GM12878 (cell line): ENCODE measurements around the gene TIPARP. TPM values are rescaled to one million over a fixed set of nuclear protein-coding genes. Genes with fewer than 3 reads are reported as not detected.

Source experiments
- ATAC-seq: fragments of 200-7000 bp; cut with Tn5 transposase; 3 replicates; pipeline ENCODE4 v1.9.1; 2020; ENCODE audit warnings: mild to moderate bottlenecking, moderate library complexity
- BruUV-seq: library from RNA; stranded (reverse); fragments of 400-500 nt; replicated peaks from 2 replicates; lab custom pipeline; 2021; lab: Mats Ljungman, UMichigan
- CTCF ChIA-PET: fragments of 300-600 bp; sonication (Branson Sonifier 250); formaldehyde crosslinking; extraction: SDS; loops from one replicate; lab custom pipeline; 2021; ENCODE audit warnings: inconsistent platforms; lab: Yijun Ruan, JAX
- POLR2A ChIA-PET: fragments of 350-600 bp; formaldehyde crosslinking; extraction: SDS; loops from one replicate; lab custom pipeline; 2021; ENCODE audit warnings: inconsistent platforms; lab: Charles Lee
- RAD21 ChIA-PET: fragments of 300-600 bp; sonication (Branson Sonifier 250); formaldehyde crosslinking; loops from one replicate; lab custom pipeline; 2023; ENCODE audit warnings: antibody characterized with exemption; ENCODE audit not compliant: unreplicated experiment; lab: Charles Lee
- SMC1A ChIA-PET: fragments of 300-600 bp; sonication (Branson Sonifier 250); formaldehyde crosslinking; loops from one replicate; lab custom pipeline; 2023; ENCODE audit not compliant: unreplicated experiment, uncharacterized antibody; lab: Charles Lee
- DNase-seq: peaks from one replicate; pipeline ENCODE4 v3.0.0-alpha.2; 2011; ENCODE audit warnings: low read depth, low spot score
- FAIRE-seq: peaks from 3 replicates; lab custom pipeline; 2011; peaks lifted over from hg19 to GRCh38; lab: Jason Lieb, UNC
- H2AFZ ChIP-seq: 2 replicates; pipeline ENCODE4 v1.6.0; 2011; ENCODE audit warnings: low read depth, low read length, control low read depth; ENCODE audit not compliant: control insufficient read depth
- H3K27ac ChIP-seq: 2 replicates; pipeline ENCODE4 v1.5.1; 2011; ENCODE audit warnings: control low read depth; ENCODE audit not compliant: control insufficient read depth, insufficient read depth
- H3K27me3 ChIP-seq, 2 experiments: replicated peaks in 1 of 2; 2 replicates each; pipeline versions ENCODE4 v1.6.0 to v1.6.1; 2011; ENCODE audit warnings: low read length in 1 of 2; ENCODE audit not compliant: control insufficient read depth in 2 of 2, insufficient read depth in 2 of 2
- H3K36me3 ChIP-seq, 2 experiments: 2 replicates each; pipeline ENCODE4 v1.5.1; 2011; ENCODE audit warnings: low read length in 1 of 2; ENCODE audit not compliant: control insufficient read depth in 2 of 2, insufficient read depth in 2 of 2
- H3K4me1 ChIP-seq: 2 replicates; pipeline ENCODE4 v1.6.1; 2011; ENCODE audit warnings: mild to moderate bottlenecking, low read length, moderate library complexity, mixed read lengths; ENCODE audit not compliant: control insufficient read depth, insufficient read depth
- H3K4me2 ChIP-seq: 2 replicates; pipeline ENCODE4 v1.6.0; 2011; ENCODE audit warnings: control low read depth; ENCODE audit not compliant: control insufficient read depth, insufficient read depth
- H3K4me3 ChIP-seq: fragments of 200-600 bp; sonication (generic); 2 replicates; pipeline ENCODE4 v1.5.1; 2016
- H3K79me2 ChIP-seq: 2 replicates; pipeline ENCODE4 v1.6.0; 2011; ENCODE audit warnings: low read length; ENCODE audit not compliant: control insufficient read depth, insufficient read depth
- H3K9ac ChIP-seq: 2 replicates; pipeline ENCODE4 v1.8.0; 2011; ENCODE audit warnings: low read length, control low read depth, mixed read lengths; ENCODE audit not compliant: control insufficient read depth, insufficient read depth
- H3K9me3 ChIP-seq: replicated peaks from 3 replicates; pipeline ENCODE4 v1.5.1; 2011; ENCODE audit warnings: mild to moderate bottlenecking, low read length; ENCODE audit not compliant: control insufficient read depth, insufficient read depth
- H4K20me1 ChIP-seq: 2 replicates; pipeline ENCODE4 v1.6.0; 2011; ENCODE audit not compliant: control insufficient read depth, insufficient read depth
- BACH1 ChIP-seq: fragments of 450-650 bp; IDR thresholded peaks from 2 replicates; pipeline ENCODE4 v1.6.1; 2017; ENCODE audit warnings: mild to moderate bottlenecking, borderline replicate concordance
- CHD1 ChIP-seq: IDR thresholded peaks from 2 replicates; pipeline ENCODE4 v1.6.1; 2012; ENCODE audit warnings: low read depth, low read length, improper control_type of control experiment
- ETV6 ChIP-seq, 2 experiments: fragments of 450-650 bp in 1 of 2; IDR thresholded peaks in 1 of 2; conservative IDR thresholded peaks in 1 of 2; 2 replicates each; pipeline ENCODE4 v1.6.1; 2014; ENCODE audit warnings: antibody characterized with exemption in 1 of 2, borderline replicate concordance in 1 of 2, low read depth in 1 of 2, mild to moderate bottlenecking in 1 of 2, moderate library complexity in 1 of 2
- IKZF2 ChIP-seq, 2 experiments: fragments of 450-650 bp; IDR thresholded peaks; 2 replicates each; pipeline ENCODE4 v1.6.1; 2017; ENCODE audit warnings: mild to moderate bottlenecking in 2 of 2, moderate library complexity in 2 of 2
- NFYB ChIP-seq: IDR thresholded peaks from 2 replicates; pipeline ENCODE4 v1.6.1; 2011; ENCODE audit warnings: low read depth, mild to moderate bottlenecking, low read length, improper control_type of control experiment, moderate library complexity; ENCODE audit not compliant: insufficient read depth
- PML ChIP-seq: IDR thresholded peaks from 2 replicates; pipeline ENCODE4 v1.6.1; 2012; ENCODE audit warnings: low read length, inconsistent platforms
- POLR2AphosphoS5 ChIP-seq: IDR thresholded peaks from 2 replicates; pipeline ENCODE4 v1.6.1; 2011; ENCODE audit warnings: mild to moderate bottlenecking, low read length, inconsistent platforms
- RUNX3 ChIP-seq: IDR thresholded peaks from 2 replicates; pipeline ENCODE4 v1.6.1; 2012; ENCODE audit warnings: low read length, inconsistent platforms
- SREBF1 ChIP-seq: IDR thresholded peaks from 2 replicates; pipeline ENCODE4 v1.6.1; 2012; ENCODE audit warnings: mild to moderate bottlenecking, low read length
- TCF7 ChIP-seq: IDR thresholded peaks from 2 replicates; pipeline ENCODE4 v1.6.1; 2014; ENCODE audit warnings: antibody characterized with exemption, borderline replicate concordance
- WGBS: methylation state at CpG from one replicate; pipeline ENCODE4 v1.1.6; 2016; ENCODE audit warnings: low lambda C conversion rate; ENCODE audit not compliant: insufficient replicate concordance, insufficient coverage; ENCODE audit errors: missing lambda C conversion rate; 5-methylcytosine and 5-hydroxymethylcytosine counted together
- in situ Hi-C: fragments of 300-500 bp; cut with MboI; formaldehyde crosslinking; loops from 9 replicates; pipeline ENCODE4 v1.14.3; 2018; ENCODE audit warnings: mixed read lengths
- intact Hi-C: fragments of 100-400 bp; cut with micrococcal nuclease; formaldehyde crosslinking; loops from one replicate; pipeline ENCODE4 v1.14.2; 2022; ENCODE audit not compliant: unreplicated experiment
- polyA plus RNA-seq, 11 experiments: library from polyadenylated mRNA; depleted of rRNA in 4 of 11; unstranded in 6 of 11; stranded (reverse) in 5 of 11; fragments of >200 nt; fragmentation: Nextera tagmentation in 4 of 11; fragmentation: Illumina TruSeq in 1 of 11; extraction: Ambion mirVana in 4 of 11; extraction: Trizol in 1 of 11; gene quantifications; 1 replicate in 1 of 11; 2 replicates in 10 of 11; pipeline versions ENCODE4 v1.2.1 to v1.2.3, GENCODE V29; 2011 to 2016; ENCODE audit warnings: inconsistent platforms in 2 of 11, missing spikeins in 2 of 11, low read depth in 1 of 11
- total RNA-seq, 4 experiments: library from RNA; depleted of rRNA in 3 of 4; stranded (reverse); fragments of >200 nt in 3 of 4; fragmentation: Illumina TruSeq in 1 of 4; extraction: Trizol in 1 of 4; gene quantifications; 2 replicates each; pipeline versions ENCODE4 v1.2.1 to v1.2.3, GENCODE V29; 2013 to 2021
- TF ChIP-seq, protein P1 (sequence below): IDR thresholded peaks from 2 replicates; pipeline ENCODE4 v1.6.1; 2011; ENCODE audit warnings: low read depth, mild to moderate bottlenecking, low read length, moderate library complexity, borderline replicate concordance; ENCODE audit errors: extremely low read depth
- TF ChIP-seq, protein P2 (sequence below): fragments of 450-650 bp; IDR thresholded peaks from 2 replicates; pipeline ENCODE4 v1.6.1; 2016; ENCODE audit warnings: mild to moderate bottlenecking
- TF ChIP-seq, protein P3 (sequence below): fragments of 150-350 bp; IDR thresholded peaks from 2 replicates; pipeline ENCODE4 v1.6.1; 2016; ENCODE audit warnings: low read depth, low read length
- TF ChIP-seq, protein P4 (sequence below), 3 experiments: IDR thresholded peaks in 2 of 3; conservative IDR thresholded peaks in 1 of 3; 2 replicates each; pipeline ENCODE4 v1.5.1; 2011; ENCODE audit warnings: low read depth in 3 of 3, low read length in 3 of 3, mild to moderate bottlenecking in 3 of 3, control low read depth in 2 of 3, moderate library complexity in 2 of 3, inconsistent platforms in 1 of 3, mixed read lengths in 1 of 3; ENCODE audit not compliant: control insufficient read depth in 2 of 3, insufficient read depth in 1 of 3; ENCODE audit errors: extremely low read depth in 1 of 3

Gene TIPARP
- total and polyA plus RNA-seq, 10 of the 15 experiments (the other 5 are each of a cell fraction or from before 2014, with no cell fraction given): 3.2 to 21.5 (median 12.0) TPM

DNA sequence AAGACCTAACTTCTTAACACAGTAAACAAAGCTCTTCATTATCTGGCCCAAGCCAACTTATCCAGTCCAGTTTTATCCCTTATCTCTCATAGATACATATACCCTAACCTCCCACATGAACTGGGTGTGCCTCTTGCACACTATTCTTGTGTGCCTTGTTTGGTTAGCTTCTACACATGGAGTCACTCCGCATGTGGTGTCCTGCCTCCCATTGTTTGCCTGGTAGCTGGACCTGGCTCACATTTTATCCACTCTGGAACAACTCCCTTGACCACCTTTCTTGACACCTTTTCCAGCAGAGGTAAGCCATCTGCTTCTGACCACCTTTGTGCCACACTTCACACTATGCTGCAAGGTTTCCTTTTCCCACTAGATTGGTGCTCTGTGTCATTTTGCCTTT lies 15.2 kb downstream of the TIPARP start:
- POLR2A ChIA-PET: interaction anchor here (0.6 to 1.4 kb wide), 4 partner anchors 13 to 399 kb away, joined by 3 to 5 read pairs (median 4); no protein-coding TSS in a partner anchor
- intact Hi-C loops: no loop called here

More for the DNA sequence above, 15.2 kb downstream of the TIPARP start:
- in situ Hi-C loops: no loop called here
- WGBS: 0% methylated on average over 1 of the region's 1 CpG
- Histone ChIP-seq H3K27ac (peak overlapping the region; percentile 57), H3K36me3 (peaks cover 0 to 16% of the 10 kb centered on the region in 2 experiments; a peak in 3 of 4 replicates), H4K20me1 (no peaks in the 10 kb centered on the region; the same call in 1 of the 2 replicates), H3K9ac (peak overlapping the region; percentile 40; the same call in 1 of the 2 replicates), H3K4me2 (peak overlapping the region; percentile 90), H3K27me3 (no peaks in the 10 kb centered on the region), H2AFZ (no peak overlapping the region), H3K4me1 (peaks cover 39% of the 10 kb centered on the region), H3K9me3 (no peaks in the 10 kb centered on the region), H3K79me2 (peaks cover 92% of the 10 kb centered on the region), H3K4me3 (peak overlapping the region; percentile 6; the same call in 1 of the 2 replicates)
- no peak for DNase-seq
- ChIA-PET CTCF (interaction anchor here (0.8 to 2.0 kb wide), 5 partner anchors 10 to 399 kb away, joined by 3 to 7 read pairs (median 4); no protein-coding TSS in a partner anchor), SMC1A (interaction anchor here (0.5 to 6.2 kb wide), 11 partner anchors 12 to 935 kb away, joined by 3 to 72 read pairs (median 4); partner anchors contain the start of genes SSR3 and TIPARP), RAD21 (interaction anchor here (0.9 to 2.0 kb wide), 6 partner anchors 9 to 392 kb away, joined by 3 to 8 read pairs (median 4); no protein-coding TSS in a partner anchor)
- peak; percentile 13 for ATAC-seq
- FAIRE-seq: peak; percentile 84
- BruUV-seq: no TSS peak
- TF ChIP-seq CHD1: no peak
- peak; percentile 39; the same call in 1 of the 2 replicates for TF ChIP-seq POLR2AphosphoS5
- TF ChIP-seq, protein P1, sequence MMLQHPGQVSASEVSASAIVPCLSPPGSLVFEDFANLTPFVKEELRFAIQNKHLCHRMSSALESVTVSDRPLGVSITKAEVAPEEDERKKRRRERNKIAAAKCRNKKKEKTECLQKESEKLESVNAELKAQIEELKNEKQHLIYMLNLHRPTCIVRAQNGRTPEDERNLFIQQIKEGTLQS: no peak
- TF ChIP-seq, protein P2, sequence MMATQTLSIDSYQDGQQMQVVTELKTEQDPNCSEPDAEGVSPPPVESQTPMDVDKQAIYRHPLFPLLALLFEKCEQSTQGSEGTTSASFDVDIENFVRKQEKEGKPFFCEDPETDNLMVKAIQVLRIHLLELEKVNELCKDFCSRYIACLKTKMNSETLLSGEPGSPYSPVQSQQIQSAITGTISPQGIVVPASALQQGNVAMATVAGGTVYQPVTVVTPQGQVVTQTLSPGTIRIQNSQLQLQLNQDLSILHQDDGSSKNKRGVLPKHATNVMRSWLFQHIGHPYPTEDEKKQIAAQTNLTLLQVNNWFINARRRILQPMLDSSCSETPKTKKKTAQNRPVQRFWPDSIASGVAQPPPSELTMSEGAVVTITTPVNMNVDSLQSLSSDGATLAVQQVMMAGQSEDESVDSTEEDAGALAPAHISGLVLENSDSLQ: no peak
- no peak for TF ChIP-seq ETV6 (conservative IDR thresholded peaks at IDR 0.05 in 1 of 2, IDR thresholded peaks at IDR 0.05 in 1 of 2; ENCODE audit: borderline replicate concordance in 1 of 2, low read depth in 1 of 2)
- TF ChIP-seq IKZF2 (IDR thresholded peaks at IDR 0.05): no peak
- TF ChIP-seq, protein P3, sequence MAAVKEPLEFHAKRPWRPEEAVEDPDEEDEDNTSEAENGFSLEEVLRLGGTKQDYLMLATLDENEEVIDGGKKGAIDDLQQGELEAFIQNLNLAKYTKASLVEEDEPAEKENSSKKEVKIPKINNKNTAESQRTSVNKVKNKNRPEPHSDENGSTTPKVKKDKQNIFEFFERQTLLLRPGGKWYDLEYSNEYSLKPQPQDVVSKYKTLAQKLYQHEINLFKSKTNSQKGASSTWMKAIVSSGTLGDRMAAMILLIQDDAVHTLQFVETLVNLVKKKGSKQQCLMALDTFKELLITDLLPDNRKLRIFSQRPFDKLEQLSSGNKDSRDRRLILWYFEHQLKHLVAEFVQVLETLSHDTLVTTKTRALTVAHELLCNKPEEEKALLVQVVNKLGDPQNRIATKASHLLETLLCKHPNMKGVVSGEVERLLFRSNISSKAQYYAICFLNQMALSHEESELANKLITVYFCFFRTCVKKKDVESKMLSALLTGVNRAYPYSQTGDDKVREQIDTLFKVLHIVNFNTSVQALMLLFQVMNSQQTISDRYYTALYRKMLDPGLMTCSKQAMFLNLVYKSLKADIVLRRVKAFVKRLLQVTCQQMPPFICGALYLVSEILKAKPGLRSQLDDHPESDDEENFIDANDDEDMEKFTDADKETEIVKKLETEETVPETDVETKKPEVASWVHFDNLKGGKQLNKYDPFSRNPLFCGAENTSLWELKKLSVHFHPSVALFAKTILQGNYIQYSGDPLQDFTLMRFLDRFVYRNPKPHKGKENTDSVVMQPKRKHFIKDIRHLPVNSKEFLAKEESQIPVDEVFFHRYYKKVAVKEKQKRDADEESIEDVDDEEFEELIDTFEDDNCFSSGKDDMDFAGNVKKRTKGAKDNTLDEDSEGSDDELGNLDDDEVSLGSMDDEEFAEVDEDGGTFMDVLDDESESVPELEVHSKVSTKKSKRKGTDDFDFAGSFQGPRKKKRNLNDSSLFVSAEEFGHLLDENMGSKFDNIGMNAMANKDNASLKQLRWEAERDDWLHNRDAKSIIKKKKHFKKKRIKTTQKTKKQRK: no peak
- TF ChIP-seq NFYB: no peak
- TF ChIP-seq, protein P4, sequence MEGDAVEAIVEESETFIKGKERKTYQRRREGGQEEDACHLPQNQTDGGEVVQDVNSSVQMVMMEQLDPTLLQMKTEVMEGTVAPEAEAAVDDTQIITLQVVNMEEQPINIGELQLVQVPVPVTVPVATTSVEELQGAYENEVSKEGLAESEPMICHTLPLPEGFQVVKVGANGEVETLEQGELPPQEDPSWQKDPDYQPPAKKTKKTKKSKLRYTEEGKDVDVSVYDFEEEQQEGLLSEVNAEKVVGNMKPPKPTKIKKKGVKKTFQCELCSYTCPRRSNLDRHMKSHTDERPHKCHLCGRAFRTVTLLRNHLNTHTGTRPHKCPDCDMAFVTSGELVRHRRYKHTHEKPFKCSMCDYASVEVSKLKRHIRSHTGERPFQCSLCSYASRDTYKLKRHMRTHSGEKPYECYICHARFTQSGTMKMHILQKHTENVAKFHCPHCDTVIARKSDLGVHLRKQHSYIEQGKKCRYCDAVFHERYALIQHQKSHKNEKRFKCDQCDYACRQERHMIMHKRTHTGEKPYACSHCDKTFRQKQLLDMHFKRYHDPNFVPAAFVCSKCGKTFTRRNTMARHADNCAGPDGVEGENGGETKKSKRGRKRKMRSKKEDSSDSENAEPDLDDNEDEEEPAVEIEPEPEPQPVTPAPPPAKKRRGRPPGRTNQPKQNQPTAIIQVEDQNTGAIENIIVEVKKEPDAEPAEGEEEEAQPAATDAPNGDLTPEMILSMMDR (IDR thresholded peaks at IDR 0.05 in 2 of 3, conservative IDR thresholded peaks at IDR 0.05 in 1 of 3; ENCODE audit: control insufficient read depth in 2 of 3, extremely low read depth in 1 of 3, insufficient read depth in 1 of 3, low read depth in 3 of 3, low read length in 3 of 3): no peak
- 0 out of 2 replicates have a peak, but pooled peaks have one; percentile 4 for TF ChIP-seq RUNX3
- TF ChIP-seq SREBF1: no peak
- TF ChIP-seq TCF7: no peak
- TF ChIP-seq BACH1: no peak
- TF ChIP-seq PML: no peak
